DOHH2 (cell line): ENCODE data around the gene CDK13.
"Not testable (repeated sequence)": the region's sequence is repeated elsewhere in the genome, so short reads cannot be mapped to it uniquely, and the experiment has no call there.

ENCODE experiments used
- H3F3A ChIP-seq: fragments of 200-600 bp; sonication (generic), shearing (Covaris generic); 2 replicates; pipeline ENCODE4 v1.6.0; 2016; ENCODE audit warnings: antibody characterized with exemption, mild to moderate bottlenecking; ENCODE audit not compliant: control insufficient read depth, insufficient read depth
- H3K27ac ChIP-seq: fragments of 200-600 bp; sonication (generic); 2 replicates; pipeline ENCODE4 v1.5.1; 2014; ENCODE audit warnings: low read depth, mild to moderate bottlenecking, low read length, moderate library complexity
- H3K27me3 ChIP-seq: fragments of 200-600 bp; sonication (generic); 2 replicates; pipeline ENCODE4 v1.6.1; 2014; ENCODE audit warnings: mild to moderate bottlenecking, low read length, mixed read lengths; ENCODE audit not compliant: control insufficient read depth
- H3K36me3 ChIP-seq: fragments of 200-600 bp; sonication (generic); 2 replicates; pipeline ENCODE4 v1.6.1; 2014; ENCODE audit warnings: mild to moderate bottlenecking, low read length, moderate library complexity, mixed read lengths; ENCODE audit not compliant: control insufficient read depth
- H3K4me1 ChIP-seq: fragments of 200-600 bp; sonication (generic); 2 replicates; pipeline ENCODE4 v1.6.1; 2014; ENCODE audit warnings: mild to moderate bottlenecking, low read length, mixed read lengths; ENCODE audit not compliant: control insufficient read depth
- H3K4me2 ChIP-seq: fragments of 200-600 bp; sonication (generic); 2 replicates; pipeline ENCODE4 v1.6.0; 2014; ENCODE audit warnings: mild to moderate bottlenecking, low read length, moderate library complexity
- H3K4me3 ChIP-seq: fragments of 200-600 bp; sonication (generic); 2 replicates; pipeline ENCODE4 v1.5.1; 2014; ENCODE audit warnings: mild to moderate bottlenecking, low read length, mixed read lengths
- H3K79me2 ChIP-seq: fragments of 200-600 bp; sonication (generic); 2 replicates; pipeline ENCODE4 v1.6.1; 2014; ENCODE audit warnings: mild to moderate bottlenecking, low read length, mixed read lengths; ENCODE audit not compliant: control insufficient read depth
- H3K9me2 ChIP-seq: fragments of 200-600 bp; sonication (generic); replicated peaks from 2 replicates; pipeline ENCODE4 v1.6.1; 2014; ENCODE audit warnings: mild to moderate bottlenecking, low read length, mixed read lengths; ENCODE audit not compliant: control insufficient read depth
- H3K9me3 ChIP-seq: fragments of 200-600 bp; sonication (generic); 2 replicates; pipeline ENCODE4 v1.6.1; 2014; ENCODE audit warnings: antibody characterized with exemption, low read length, mixed read lengths; ENCODE audit not compliant: control insufficient read depth, insufficient read depth
- H4K20me1 ChIP-seq: fragments of 200-600 bp; sonication (generic); 2 replicates; pipeline ENCODE4 v1.6.0; 2014; ENCODE audit warnings: low read depth, mild to moderate bottlenecking, antibody characterized with exemption, low read length, moderate library complexity; ENCODE audit not compliant: control insufficient read depth, insufficient read depth
- EZH2phosphoT487 ChIP-seq: fragments of 200-600 bp; sonication (generic); IDR thresholded peaks from 2 replicates; pipeline ENCODE4 v1.6.1; 2017; ENCODE audit warnings: borderline replicate concordance, mild to moderate bottlenecking, antibody characterized with exemption, low read length, moderate library complexity, mixed read lengths
- TF ChIP-seq, protein P1 (sequence below): fragments of 200-600 bp; sonication (generic); IDR thresholded peaks from one replicate; pipeline ENCODE4 v1.5.1; 2014; ENCODE audit warnings: antibody characterized with exemption, mild to moderate bottlenecking, low read depth, low read length; ENCODE audit not compliant: poor library complexity, severe bottlenecking

Gene CDK13

DNA sequence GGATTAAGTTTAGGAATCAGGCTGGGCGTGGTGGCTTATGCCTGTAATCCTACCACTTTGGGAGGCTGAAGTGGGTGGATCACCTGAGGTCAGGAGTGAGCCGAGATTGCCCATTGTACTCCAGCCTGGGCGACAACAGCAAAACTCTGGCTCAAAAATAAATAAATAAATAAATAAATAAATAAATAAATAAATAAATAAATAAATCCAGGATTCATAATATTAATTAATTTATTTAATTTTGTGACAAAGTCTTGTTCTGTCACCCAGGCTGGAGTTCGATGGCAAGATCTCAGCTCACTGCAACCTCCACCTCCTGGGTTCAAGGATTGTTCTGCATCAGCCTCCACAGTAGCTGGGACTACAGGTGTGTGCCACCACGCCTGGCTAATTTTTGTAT is 188.9 kb downstream of the CDK13 start:
- Histone ChIP-seq H3K9me2 (no peaks in the 10 kb centered on the region), H3K4me1 (peaks cover 9% of the 10 kb centered on the region), H3K9me3 (peaks cover 4% of the 10 kb centered on the region; the same call in 1 of the 2 replicates), H3K27ac (no peak overlapping the region), H3F3A (no peaks in the 10 kb centered on the region), H3K79me2 (peaks cover 5% of the 10 kb centered on the region), H3K27me3 (peaks cover 6% of the 10 kb centered on the region; the same call in 1 of the 2 replicates), H3K4me3 (no peak overlapping the region), H4K20me1 (no peaks in the 10 kb centered on the region), H3K4me2 (no peak overlapping the region), H3K36me3 (peaks cover 4% of the 10 kb centered on the region; the same call in 1 of the 2 replicates)
- TF ChIP-seq, protein P1, sequence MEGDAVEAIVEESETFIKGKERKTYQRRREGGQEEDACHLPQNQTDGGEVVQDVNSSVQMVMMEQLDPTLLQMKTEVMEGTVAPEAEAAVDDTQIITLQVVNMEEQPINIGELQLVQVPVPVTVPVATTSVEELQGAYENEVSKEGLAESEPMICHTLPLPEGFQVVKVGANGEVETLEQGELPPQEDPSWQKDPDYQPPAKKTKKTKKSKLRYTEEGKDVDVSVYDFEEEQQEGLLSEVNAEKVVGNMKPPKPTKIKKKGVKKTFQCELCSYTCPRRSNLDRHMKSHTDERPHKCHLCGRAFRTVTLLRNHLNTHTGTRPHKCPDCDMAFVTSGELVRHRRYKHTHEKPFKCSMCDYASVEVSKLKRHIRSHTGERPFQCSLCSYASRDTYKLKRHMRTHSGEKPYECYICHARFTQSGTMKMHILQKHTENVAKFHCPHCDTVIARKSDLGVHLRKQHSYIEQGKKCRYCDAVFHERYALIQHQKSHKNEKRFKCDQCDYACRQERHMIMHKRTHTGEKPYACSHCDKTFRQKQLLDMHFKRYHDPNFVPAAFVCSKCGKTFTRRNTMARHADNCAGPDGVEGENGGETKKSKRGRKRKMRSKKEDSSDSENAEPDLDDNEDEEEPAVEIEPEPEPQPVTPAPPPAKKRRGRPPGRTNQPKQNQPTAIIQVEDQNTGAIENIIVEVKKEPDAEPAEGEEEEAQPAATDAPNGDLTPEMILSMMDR = no peak
- no peak for TF ChIP-seq EZH2phosphoT487

DNA sequence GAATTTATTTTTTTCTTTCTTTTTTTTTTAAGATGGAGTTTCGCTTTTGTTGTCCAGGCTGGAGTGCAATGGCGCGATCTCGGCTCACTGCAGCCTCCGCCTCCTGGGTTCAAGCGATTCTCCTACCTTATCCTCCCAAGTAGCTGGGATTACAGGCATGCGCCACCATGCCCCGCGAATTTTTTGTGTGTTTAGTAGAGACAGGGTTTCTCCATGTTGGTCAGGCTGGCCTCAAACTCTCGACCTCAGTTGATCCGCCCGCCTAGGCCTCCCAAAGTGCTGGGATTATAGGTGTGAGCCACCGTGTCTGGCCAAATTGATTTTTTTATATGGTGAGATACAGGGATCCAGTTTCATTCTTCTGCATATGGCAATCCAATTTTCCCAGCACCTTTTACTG is 189.8 kb downstream of the CDK13 start:
- not testable (repeated sequence) for H3K79me2 ChIP-seq, H3K9me2 ChIP-seq, H3K27ac ChIP-seq, H4K20me1 ChIP-seq, H3F3A ChIP-seq, H3K4me1 ChIP-seq, H3K4me2 ChIP-seq, H3K4me3 ChIP-seq, H3K9me3 ChIP-seq, H3K36me3 ChIP-seq, H3K27me3 ChIP-seq

DNA sequence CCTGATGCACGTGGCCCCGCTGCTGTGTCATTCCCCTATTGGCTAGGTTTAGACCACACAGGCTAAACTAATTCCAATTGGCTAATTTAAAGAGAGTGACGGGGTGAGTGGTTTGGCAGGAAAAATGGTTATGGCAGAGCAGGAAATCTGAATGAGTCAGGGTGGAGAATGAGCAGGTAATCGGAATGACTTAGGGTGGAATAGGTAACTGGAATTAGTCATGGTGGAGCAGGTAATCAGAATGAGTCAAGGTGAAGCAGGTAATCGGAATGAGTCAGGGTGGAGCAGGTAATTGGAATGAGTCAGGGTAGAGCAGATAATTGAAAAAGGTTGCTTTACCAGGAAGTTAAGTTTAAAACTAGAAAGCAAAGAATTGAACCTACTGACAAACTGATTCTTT is 191.9 kb downstream of the CDK13 start:
- not testable (repeated sequence) for H4K20me1 ChIP-seq, H3F3A ChIP-seq, H3K4me2 ChIP-seq, H3K4me3 ChIP-seq, H3K4me1 ChIP-seq, H3K9me2 ChIP-seq, H3K27ac ChIP-seq, H3K27me3 ChIP-seq, H3K36me3 ChIP-seq, H3K9me3 ChIP-seq, H3K79me2 ChIP-seq

DNA sequence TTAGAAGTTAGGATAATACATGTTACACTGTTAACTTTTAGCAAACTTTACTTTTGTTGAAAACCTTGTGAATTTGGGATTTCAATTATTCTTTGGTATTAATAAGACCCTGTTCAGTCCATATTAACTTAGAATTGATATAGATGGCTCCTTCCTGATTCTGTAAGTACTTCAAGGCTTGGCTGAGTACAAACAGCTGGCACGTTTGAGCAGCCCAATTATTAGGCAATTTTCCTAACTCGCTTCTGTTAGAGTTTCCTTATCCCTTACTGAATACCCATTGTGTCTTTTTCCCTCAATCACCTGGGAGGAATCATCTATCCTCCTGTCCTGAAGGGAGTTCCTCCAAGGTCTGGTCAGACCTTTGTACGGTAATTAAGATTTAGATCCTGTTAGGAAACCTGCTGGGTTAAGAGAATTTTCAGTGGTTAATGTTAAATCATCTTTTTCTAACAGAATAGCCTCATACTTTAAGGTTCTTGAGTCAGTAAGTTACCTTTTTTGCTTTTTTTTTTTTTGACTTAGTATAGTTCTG is 195.6 kb downstream of the CDK13 start:
- H4K20me1 ChIP-seq, H3K27me3 ChIP-seq, H3K9me3 ChIP-seq, H3K27ac ChIP-seq, H3K36me3 ChIP-seq, H3K9me2 ChIP-seq, H3K4me1 ChIP-seq, H3K79me2 ChIP-seq, H3K4me2 ChIP-seq, H3F3A ChIP-seq, H3K4me3 ChIP-seq: not testable (repeated sequence)

DNA sequence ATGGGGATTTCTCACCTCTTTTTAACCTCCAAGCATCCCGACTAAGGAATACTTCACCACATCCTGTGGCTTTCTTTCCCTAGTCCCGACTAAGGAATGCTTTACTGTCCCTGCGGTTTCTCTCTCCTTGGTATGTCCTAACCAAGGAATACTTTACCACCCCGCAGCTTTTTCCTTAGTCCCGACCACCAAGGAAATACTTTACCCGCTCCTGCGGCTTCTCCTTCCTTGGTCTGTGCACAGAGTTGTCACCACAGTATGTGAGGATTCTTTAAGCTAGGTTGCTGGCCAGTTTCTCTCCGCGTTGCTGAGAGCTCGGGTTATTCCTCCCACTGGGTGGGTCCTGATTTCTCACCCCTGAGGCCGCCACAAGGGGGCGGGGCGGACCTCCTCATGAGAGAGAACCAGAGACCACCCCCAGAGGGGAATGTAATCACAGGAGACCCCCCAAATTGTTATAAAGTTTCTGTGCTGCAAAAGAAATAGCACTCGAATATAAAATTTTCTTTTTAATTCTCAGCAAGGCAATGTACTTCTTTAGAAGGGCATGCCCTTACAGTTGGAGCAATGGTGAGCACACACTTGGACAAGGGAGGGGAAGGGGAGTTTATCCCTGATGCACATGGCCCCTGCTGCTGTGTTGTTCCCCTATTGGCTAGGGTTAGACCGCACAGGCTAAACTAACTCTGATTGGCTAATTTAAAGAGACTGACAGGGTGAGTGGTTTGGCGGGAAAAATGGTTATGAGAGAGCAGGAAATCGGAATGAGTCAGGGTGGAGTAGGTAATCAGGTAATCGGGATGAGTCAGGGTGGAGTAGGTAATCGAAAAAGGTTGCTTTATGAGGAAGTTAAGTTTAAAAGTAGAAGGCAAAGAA is 197.6 kb downstream of the CDK13 start:
- no peak overlapping the region for H3K4me2 ChIP-seq
- H3F3A ChIP-seq = no peaks in the 10 kb centered on the region
- H4K20me1 ChIP-seq = no peaks in the 10 kb centered on the region
- H3K27ac ChIP-seq = no peak overlapping the region
- no peaks in the 10 kb centered on the region for H3K4me1 ChIP-seq
- H3K4me3 ChIP-seq = no peak overlapping the region
- H3K36me3 ChIP-seq = no peaks in the 10 kb centered on the region
- no peaks in the 10 kb centered on the region for H3K79me2 ChIP-seq
- no peaks in the 10 kb centered on the region for H3K9me3 ChIP-seq
- H3K27me3 ChIP-seq = peaks cover 8% of the 10 kb centered on the region; the same call in 1 of the 2 replicates
- TF ChIP-seq EZH2phosphoT487 = no peak
- TF ChIP-seq, protein P1 = peak; percentile 23
- no peaks in the 10 kb centered on the region for H3K9me2 ChIP-seq

DNA sequence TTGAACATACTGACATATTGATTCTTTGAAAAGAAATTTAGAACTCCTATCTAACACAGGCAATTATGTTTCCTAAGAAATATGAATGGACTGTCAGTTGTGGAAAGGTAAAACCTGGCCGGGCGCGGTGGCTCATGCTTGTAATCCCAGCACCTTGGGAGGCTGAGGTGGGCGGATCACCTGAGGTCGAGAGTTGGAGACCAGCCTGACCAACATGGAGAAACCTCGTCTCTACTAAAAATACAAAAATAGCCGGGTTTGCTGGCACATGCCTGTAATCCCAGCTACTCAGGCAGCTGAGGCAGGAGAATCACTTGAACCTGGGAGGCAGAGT is 198.2 kb downstream of the CDK13 start:
- H3K9me2 ChIP-seq, H3K4me1 ChIP-seq, H3K9me3 ChIP-seq, H3K36me3 ChIP-seq, H3K27ac ChIP-seq, H4K20me1 ChIP-seq, H3K79me2 ChIP-seq, H3F3A ChIP-seq, H3K4me2 ChIP-seq, H3K4me3 ChIP-seq, H3K27me3 ChIP-seq: not testable (repeated sequence)
